Measurements from ENCODE around the gene ZNF230. TPM values are rescaled to one million over a fixed set of nuclear protein-coding genes. Genes with fewer than 3 reads are reported as not detected.

Gene ZNF230
- total RNA-seq, 1 donor from 2014 or later, result 4.0 TPM

- H3K4me1 Mint-ChIP-seq (ENCODE audit: low read depth), result peaks cover 8% of the 10 kb centered on the region
- no peak overlapping the region for H3K27ac Mint-ChIP-seq
- H3K9me3 Mint-ChIP-seq, result peaks cover 66% of the 10 kb centered on the region
- no peaks in the 10 kb centered on the region for H3K36me3 Mint-ChIP-seq (ENCODE audit: low read depth)
- no peak overlapping the region for H3K4me3 Mint-ChIP-seq
- intact Hi-C loops (cut with micrococcal nuclease), result no loop called here
- DNase-seq (ENCODE audit: low spot score), result no peak
- H3K27me3 Mint-ChIP-seq (ENCODE audit: insufficient read depth), result no peaks in the 10 kb centered on the region
These were observed 53.1 kb downstream of the ZNF230 start for GRCh38 chr19:44055870-44056269.

- intact Hi-C loops (cut with micrococcal nuclease), result no loop called here
- Mint-ChIP-seq H3K4me3 (no peak overlapping the region), H3K4me1 (ENCODE audit: low read depth) (no peaks in the 10 kb centered on the region), H3K36me3 (ENCODE audit: low read depth) (no peaks in the 10 kb centered on the region), H3K27me3 (ENCODE audit: insufficient read depth) (no peaks in the 10 kb centered on the region), H3K9me3 (peaks cover 67% of the 10 kb centered on the region), H3K27ac (no peak overlapping the region)
- DNase-seq (ENCODE audit: low spot score), result no peak
These were observed 56.5 kb downstream of the ZNF230 start for GRCh38 chr19:44059229-44059628.

GRCh38 chr19:44061038-44061437 is 58.3 kb downstream of the ZNF230 start:
- intact Hi-C loops (cut with micrococcal nuclease), result no loop called here
- H3K27ac Mint-ChIP-seq, result no peak overlapping the region
- peaks cover 2% of the 10 kb centered on the region for H3K36me3 Mint-ChIP-seq (ENCODE audit: low read depth)
- H3K4me1 Mint-ChIP-seq (ENCODE audit: low read depth), result no peaks in the 10 kb centered on the region
- peaks cover 61% of the 10 kb centered on the region for H3K9me3 Mint-ChIP-seq
- no peak for DNase-seq (ENCODE audit: low spot score)
- no peak overlapping the region for H3K4me3 Mint-ChIP-seq
- H3K27me3 Mint-ChIP-seq (ENCODE audit: insufficient read depth), result no peaks in the 10 kb centered on the region

Other genes with a start within 250 kb of the ZNF230 start
- gene SMG9, start 248.0 kb upstream of the ZNF230 start, total RNA-seq, result 86.6 and 89.2 TPM in 2 replicates
- gene KCNN4, start 222.0 kb upstream of the ZNF230 start, total RNA-seq, result 183 and 185 TPM in 2 replicates
- 0.29 TPM in 1 of 2 replicates, not detected in the other for gene LYPD5, start 200.5 kb upstream of the ZNF230 start, total RNA-seq
- gene ZNF283, start 175.6 kb upstream of the ZNF230 start, total RNA-seq, result 4.0 and 4.8 TPM in 2 replicates
- gene ZNF404, start 119.0 kb upstream of the ZNF230 start, total RNA-seq, result 0.59 and 0.60 TPM in 2 replicates
- gene ZNF45, start 67.7 kb upstream of the ZNF230 start, total RNA-seq, result 11.5 and 13.1 TPM in 2 replicates
- 0.56 and 0.75 TPM in 2 replicates for gene ZNF221, start 51.7 kb upstream of the ZNF230 start, total RNA-seq
- 5.2 and 6.5 TPM in 2 replicates for gene ZNF155, start 18.8 kb upstream of the ZNF230 start, total RNA-seq
- 1.2 and 1.5 TPM in 2 replicates for gene ZNF222, start 22.4 kb downstream of the ZNF230 start, total RNA-seq
- gene ZNF223, start 49.1 kb downstream of the ZNF230 start, total RNA-seq, result 0.18 TPM in 1 of 2 replicates, not detected in the other
- gene ZNF284, start 69.2 kb downstream of the ZNF230 start, total RNA-seq, result 1.3 and 1.4 TPM in 2 replicates
- gene ZNF224, start 91.4 kb downstream of the ZNF230 start, total RNA-seq, result 18.8 and 20.4 TPM in 2 replicates
- gene ZNF225, start 110.4 kb downstream of the ZNF230 start, total RNA-seq, result 3.8 and 5.0 TPM in 2 replicates
- gene ZNF234, start 138.6 kb downstream of the ZNF230 start, total RNA-seq, result 8.4 and 10.3 TPM in 2 replicates
- 10.5 and 11.6 TPM in 2 replicates for gene ZNF226, start 162.1 kb downstream of the ZNF230 start, total RNA-seq
- 21.7 and 22.6 TPM in 2 replicates for gene ZNF227, start 209.6 kb downstream of the ZNF230 start, total RNA-seq

All from activated T-helper 1 cell treated with anti-CD3 and anti-CD28 coated beads, Interleukin-12 subunit alpha, Interleukin-12 subunit beta, Interleukin-2, Interleukin-4 antibody, amounts not matched to agents 30 ng/mL and 10 ng/mL and 1 ng/mL, durations not matched to agents 14 hours and 24 hours and 36 hours (primary cell).